ENCODE results near the gene PACRG. TPM values are rescaled to one million over a fixed set of nuclear protein-coding genes. Genes with fewer than 3 reads are reported as not detected.

The PACRG gene
- polyA plus RNA-seq, 1 donor (not counting 4 experiments of a cell fraction or from before 2014, with no cell fraction given): 0.31 TPM

DNA sequence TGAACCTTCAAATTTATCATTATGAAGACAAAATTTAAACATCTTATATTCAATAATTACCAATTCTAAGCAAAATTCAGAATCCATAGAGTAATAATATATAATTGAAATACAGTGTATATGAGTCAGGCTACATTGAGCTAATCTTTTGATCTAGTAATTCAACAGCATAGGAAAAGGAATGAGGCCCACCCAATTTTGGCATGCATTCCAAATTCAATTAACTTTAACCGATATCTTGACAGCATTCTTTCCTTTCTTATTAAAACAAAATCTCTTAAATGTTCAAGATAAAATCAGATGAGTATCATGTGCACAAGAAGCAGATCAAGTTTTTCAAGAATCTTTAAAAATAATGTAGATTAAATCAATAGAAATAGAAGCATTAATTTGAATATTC, 553.9 kb downstream of the PACRG start:
- Histone ChIP-seq H3K27me3 (ENCODE audit: control insufficient read depth, extremely low read depth, insufficient read depth, low read length) (no peaks in the 10 kb centered on the region), H3K9me3 (ENCODE audit: control insufficient read depth, low read depth, low read length) (no peaks in the 10 kb centered on the region), H3K27ac (ENCODE audit: control insufficient read depth, insufficient read depth, low read length) (no peak overlapping the region), H3K4me3 (ENCODE audit: control insufficient read depth in 2 of 3, extremely low read depth in 1 of 3, insufficient read depth in 2 of 3, low read depth in 1 of 3, low read length in 3 of 3) (no peak overlapping the region), H2AFZ (ENCODE audit: control insufficient read depth, low read length) (no peak overlapping the region), H3K9me1 (ENCODE audit: control insufficient read depth, extremely low read depth, insufficient read depth, low read length) (no peaks in the 10 kb centered on the region), H3K4me2 (ENCODE audit: control insufficient read depth, extremely low read depth, insufficient read depth, low read depth, low read length) (no peak overlapping the region), H3K36me3 (ENCODE audit: control insufficient read depth in 2 of 2, extremely low read depth in 1 of 2, insufficient read depth in 2 of 2, low read length in 2 of 2) (no peaks in the 10 kb centered on the region), H3K4me1 (ENCODE audit: control insufficient read depth, extremely low read depth, insufficient read depth, low read length) (no peaks in the 10 kb centered on the region), H4K20me1 (ENCODE audit: control insufficient read depth, extremely low read depth, insufficient read depth, low read length) (no peaks in the 10 kb centered on the region), H3K79me2 (ENCODE audit: control insufficient read depth, insufficient read depth, low read length) (no peaks in the 10 kb centered on the region), H3K9ac (ENCODE audit: control insufficient read depth, extremely low read depth, insufficient read depth, low read length) (no peak overlapping the region)
- no peak for DNase-seq (ENCODE audit: low read depth, low spot score)
- dilution Hi-C loops (cut with MboI; ENCODE audit: extremely low pct_ligation_motif_present, low sequenced_read_pairs): no loop called here
- no peak for FAIRE-seq
- TF ChIP-seq EZH2 (IDR thresholded peaks at IDR 0.05; ENCODE audit: low read length): no peak
- TF ChIP-seq, protein P1, sequence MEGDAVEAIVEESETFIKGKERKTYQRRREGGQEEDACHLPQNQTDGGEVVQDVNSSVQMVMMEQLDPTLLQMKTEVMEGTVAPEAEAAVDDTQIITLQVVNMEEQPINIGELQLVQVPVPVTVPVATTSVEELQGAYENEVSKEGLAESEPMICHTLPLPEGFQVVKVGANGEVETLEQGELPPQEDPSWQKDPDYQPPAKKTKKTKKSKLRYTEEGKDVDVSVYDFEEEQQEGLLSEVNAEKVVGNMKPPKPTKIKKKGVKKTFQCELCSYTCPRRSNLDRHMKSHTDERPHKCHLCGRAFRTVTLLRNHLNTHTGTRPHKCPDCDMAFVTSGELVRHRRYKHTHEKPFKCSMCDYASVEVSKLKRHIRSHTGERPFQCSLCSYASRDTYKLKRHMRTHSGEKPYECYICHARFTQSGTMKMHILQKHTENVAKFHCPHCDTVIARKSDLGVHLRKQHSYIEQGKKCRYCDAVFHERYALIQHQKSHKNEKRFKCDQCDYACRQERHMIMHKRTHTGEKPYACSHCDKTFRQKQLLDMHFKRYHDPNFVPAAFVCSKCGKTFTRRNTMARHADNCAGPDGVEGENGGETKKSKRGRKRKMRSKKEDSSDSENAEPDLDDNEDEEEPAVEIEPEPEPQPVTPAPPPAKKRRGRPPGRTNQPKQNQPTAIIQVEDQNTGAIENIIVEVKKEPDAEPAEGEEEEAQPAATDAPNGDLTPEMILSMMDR (optimal IDR thresholded peaks at IDR 0.05 in 1 of 3, IDR thresholded peaks at IDR 0.05 in 1 of 3, conservative IDR thresholded peaks at IDR 0.05 in 1 of 3; ENCODE audit: extremely low read depth in 1 of 3, insufficient read depth in 2 of 3, low read length in 3 of 3): no peak

DNA sequence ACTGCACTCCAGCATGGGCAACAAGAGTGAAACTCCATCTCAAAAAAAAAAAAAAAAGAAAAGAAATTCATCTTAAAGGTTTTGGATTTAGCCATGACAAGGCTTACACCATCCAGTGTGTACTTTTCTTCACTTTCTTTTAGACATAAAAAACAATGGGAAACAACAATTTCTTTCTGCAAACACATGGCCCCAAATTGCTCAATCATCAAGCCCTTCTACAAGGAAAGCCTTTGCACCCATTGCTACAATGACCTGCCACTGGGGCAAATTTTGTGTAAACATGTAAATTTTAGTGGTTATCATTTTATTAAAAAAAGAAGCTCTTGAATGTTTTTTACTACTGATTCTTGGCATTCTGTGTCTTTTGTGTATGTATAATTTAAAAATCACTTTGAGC, 554.9 kb downstream of the PACRG start:
- no peak overlapping the region for H3K9ac ChIP-seq (ENCODE audit: control insufficient read depth, extremely low read depth, insufficient read depth, low read length)
- no peak overlapping the region for H2AFZ ChIP-seq (ENCODE audit: control insufficient read depth, low read length)
- TF ChIP-seq, protein P1 (optimal IDR thresholded peaks at IDR 0.05 in 1 of 3, IDR thresholded peaks at IDR 0.05 in 1 of 3, conservative IDR thresholded peaks at IDR 0.05 in 1 of 3; ENCODE audit: extremely low read depth in 1 of 3, insufficient read depth in 2 of 3, low read length in 3 of 3): no peak
- TF ChIP-seq EZH2 (IDR thresholded peaks at IDR 0.05; ENCODE audit: low read length): no peak
- no peak overlapping the region for H3K4me2 ChIP-seq (ENCODE audit: control insufficient read depth, extremely low read depth, insufficient read depth, low read depth, low read length)
- dilution Hi-C loops (cut with MboI; ENCODE audit: extremely low pct_ligation_motif_present, low sequenced_read_pairs): no loop called here
- H3K9me3 ChIP-seq (ENCODE audit: control insufficient read depth, low read depth, low read length): no peaks in the 10 kb centered on the region
- DNase-seq (ENCODE audit: low read depth, low spot score): no peak
- no peaks in the 10 kb centered on the region for H3K27me3 ChIP-seq (ENCODE audit: control insufficient read depth, extremely low read depth, insufficient read depth, low read length)
- no peaks in the 10 kb centered on the region for H3K4me1 ChIP-seq (ENCODE audit: control insufficient read depth, extremely low read depth, insufficient read depth, low read length)
- no peak overlapping the region for H3K4me3 ChIP-seq (ENCODE audit: control insufficient read depth in 2 of 3, extremely low read depth in 1 of 3, insufficient read depth in 2 of 3, low read depth in 1 of 3, low read length in 3 of 3)
- FAIRE-seq: no peak
- no peaks in the 10 kb centered on the region for H4K20me1 ChIP-seq (ENCODE audit: control insufficient read depth, extremely low read depth, insufficient read depth, low read length)
- H3K79me2 ChIP-seq (ENCODE audit: control insufficient read depth, insufficient read depth, low read length): no peaks in the 10 kb centered on the region
- no peaks in the 10 kb centered on the region for H3K36me3 ChIP-seq (ENCODE audit: control insufficient read depth in 2 of 2, extremely low read depth in 1 of 2, insufficient read depth in 2 of 2, low read length in 2 of 2)
- H3K27ac ChIP-seq (ENCODE audit: control insufficient read depth, insufficient read depth, low read length): no peak overlapping the region
- no peaks in the 10 kb centered on the region for H3K9me1 ChIP-seq (ENCODE audit: control insufficient read depth, extremely low read depth, insufficient read depth, low read length)
